PC-9 (cell line): Measurements from ENCODE around the gene TNS1.

Source experiments
- CTCF ChIP-seq: fragments of 200-600 bp; sonication (generic); conservative IDR thresholded peaks from 2 replicates; pipeline ENCODE4 v1.6.1; 2017; ENCODE audit warnings: mixed run types, antibody characterized with exemption, mild to moderate bottlenecking, moderate library complexity
- EZH2 ChIP-seq: fragments of 200-600 bp; sonication (generic); IDR thresholded peaks from 2 replicates; pipeline ENCODE4 v1.8.0; 2017; ENCODE audit warnings: antibody characterized with exemption, low read depth

GRCh38 chr2:217857624-217858506 lies 144.9 kb downstream of the TNS1 start:
- TF ChIP-seq CTCF (no peak), EZH2 (no peak)
